Measurements from ENCODE around the gene PGAP6.

GRCh38 chr16:397736-398332 is 16.1 kb upstream of the PGAP6 start:
- TF ChIP-seq CTCF (IDR thresholded peaks at IDR 0.05; ENCODE audit: low read depth, low read length) (no peak), POLR2A (IDR thresholded peaks at IDR 0.05; ENCODE audit: extremely low read depth, insufficient read length) (no peak)

Data from NB4 (cell line).